ENCODE data around the gene MAT2B. TPM values are rescaled to one million over a fixed set of nuclear protein-coding genes. Genes with fewer than 3 reads are reported as not detected.
A peak's percentile ranks its signal among the peaks of the same experiment; 100 is the strongest.
"Not testable (repeated sequence)": the region's sequence is repeated elsewhere in the genome, so short reads cannot be mapped to it uniquely, and the experiment has no call there.

MAT2B gene
- total RNA-seq, 1 experiment from 2014 or later = 48.4 TPM

GRCh38 chr5:163535290-163535689, 29.9 kb downstream of the MAT2B start:
- H2BK15ac ChIP-seq (ENCODE audit: low read depth, low read length) = no peak overlapping the region
- no peak for DNase-seq
- no peak overlapping the region for H4K5ac ChIP-seq (ENCODE audit: insufficient read length, low read depth, low read length)
- no peak overlapping the region for H3K27ac ChIP-seq (ENCODE audit: insufficient read length, low read depth, low read length)
- H3K9me3 Mint-ChIP-seq = peaks cover 0 to 3% of the 10 kb centered on the region in 2 experiments; a peak in 1 of 5 replicates
- no peak overlapping the region for H3T11ph ChIP-seq (ENCODE audit: low read length)
- H3K18ac ChIP-seq (ENCODE audit: insufficient read length, low read depth, low read length) = no peak overlapping the region
- no peaks in the 10 kb centered on the region for H3K27me3 Mint-ChIP-seq (ENCODE audit: low read depth)
- H3K56ac ChIP-seq (ENCODE audit: insufficient read length, low read depth, low read length) = no peak overlapping the region
- H3K4me3 Mint-ChIP-seq = no peak overlapping the region
- no peak overlapping the region for H3K23ac ChIP-seq (ENCODE audit: insufficient read length, low read depth, low read length)
- H3K23me2 ChIP-seq (ENCODE audit: insufficient read length, low read depth, low read length, poor library complexity, severe bottlenecking) = no peaks in the 10 kb centered on the region
- H2AFZ ChIP-seq (ENCODE audit: low read length) = no peak overlapping the region
- H3K36me3 Mint-ChIP-seq (ENCODE audit: insufficient read depth in 1 of 3, low read depth in 3 of 3) = no peaks in the 10 kb centered on the region
- no peak overlapping the region for H2BK20ac ChIP-seq (ENCODE audit: low read depth, low read length, poor library complexity, severe bottlenecking)
- no peak overlapping the region for H2BK120ac ChIP-seq (ENCODE audit: low read depth, low read length, poor library complexity, severe bottlenecking)
- H4K8ac ChIP-seq (replicated peaks; ENCODE audit: insufficient read length, low read depth, low read length) = no peak overlapping the region
- no peak overlapping the region for H4K91ac ChIP-seq (ENCODE audit: insufficient read length, low read depth, low read length)
- no peaks in the 10 kb centered on the region for H3K79me2 ChIP-seq (ENCODE audit: insufficient read depth, low read length)
- peaks cover 13% of the 10 kb centered on the region for H3K4me1 ChIP-seq (ENCODE audit: insufficient read depth, low read length)
- peaks cover 57 to 61% of the 10 kb centered on the region in 2 experiments for H3K4me1 Mint-ChIP-seq
- no CpG with 5 or more reads among the region's 3 CpGs for WGBS (ENCODE audit: extremely low coverage, insufficient read length, low lambda C conversion rate)
- H2BK5ac ChIP-seq (ENCODE audit: insufficient read length, low read length) = no peak overlapping the region
- H3K9ac ChIP-seq (ENCODE audit: extremely low read depth, insufficient read length, low read length) = no peak overlapping the region
- peak overlapping the region; percentile 68; the same call in 1 of the 2 replicates for H3K14ac ChIP-seq (ENCODE audit: insufficient read depth, low read length)
- H3K79me1 ChIP-seq (ENCODE audit: insufficient read depth, low read depth, low read length, poor library complexity, severe bottlenecking) = no peaks in the 10 kb centered on the region
- H2AK5ac ChIP-seq (ENCODE audit: insufficient read length, low read length) = no peak overlapping the region
- no peaks in the 10 kb centered on the region for H3K27me3 ChIP-seq (ENCODE audit: insufficient read depth, low read length)
- TF ChIP-seq CTCF (conservative IDR thresholded peaks at IDR 0.05) = no peak
- H3K9me3 ChIP-seq (ENCODE audit: control insufficient read depth, low read depth, low read length) = no peaks in the 10 kb centered on the region
- peak overlapping the region in 2 of 3 experiments; percentile 36 to 89; a peak in 4 of 7 replicates for H3K27ac Mint-ChIP-seq
- H3K4me2 ChIP-seq (ENCODE audit: insufficient read depth, insufficient read length, low read length) = no peak overlapping the region
- H4K20me1 ChIP-seq (ENCODE audit: control insufficient read depth, insufficient read depth, insufficient read length) = no peaks in the 10 kb centered on the region
- H3K4ac ChIP-seq (ENCODE audit: low read depth, low read length) = no peak overlapping the region
- H2BK12ac ChIP-seq (ENCODE audit: insufficient read length, low read depth, low read length) = no peak overlapping the region

- H3K36me3 Mint-ChIP-seq (ENCODE audit: insufficient read depth in 1 of 3, low read depth in 3 of 3); H3K23ac ChIP-seq (ENCODE audit: insufficient read length, low read depth, low read length); DNase-seq; H3K4me2 ChIP-seq (ENCODE audit: insufficient read depth, insufficient read length, low read length); H3K56ac ChIP-seq (ENCODE audit: insufficient read length, low read depth, low read length); H3K9me3 Mint-ChIP-seq; H4K91ac ChIP-seq (ENCODE audit: insufficient read length, low read depth, low read length); H2AFZ ChIP-seq (ENCODE audit: low read length); H3T11ph ChIP-seq (ENCODE audit: low read length); H4K8ac ChIP-seq (replicated peaks; ENCODE audit: insufficient read length, low read depth, low read length); H2BK120ac ChIP-seq (ENCODE audit: low read depth, low read length, poor library complexity, severe bottlenecking); H3K27ac Mint-ChIP-seq; H4K20me1 ChIP-seq (ENCODE audit: control insufficient read depth, insufficient read depth, insufficient read length); H3K4ac ChIP-seq (ENCODE audit: low read depth, low read length); H4K5ac ChIP-seq (ENCODE audit: insufficient read length, low read depth, low read length); H3K18ac ChIP-seq (ENCODE audit: insufficient read length, low read depth, low read length); H2BK5ac ChIP-seq (ENCODE audit: insufficient read length, low read length); H3K27me3 Mint-ChIP-seq (ENCODE audit: low read depth); H3K79me2 ChIP-seq (ENCODE audit: insufficient read depth, low read length); H3K23me2 ChIP-seq (ENCODE audit: insufficient read length, low read depth, low read length, poor library complexity, severe bottlenecking); H2AK5ac ChIP-seq (ENCODE audit: insufficient read length, low read length); H3K9me3 ChIP-seq (ENCODE audit: control insufficient read depth, low read depth, low read length); H2BK12ac ChIP-seq (ENCODE audit: insufficient read length, low read depth, low read length); H2BK20ac ChIP-seq (ENCODE audit: low read depth, low read length, poor library complexity, severe bottlenecking); H3K4me3 Mint-ChIP-seq; H3K27ac ChIP-seq (ENCODE audit: insufficient read length, low read depth, low read length); H3K9ac ChIP-seq (ENCODE audit: extremely low read depth, insufficient read length, low read length); H2BK15ac ChIP-seq (ENCODE audit: low read depth, low read length); H3K27me3 ChIP-seq (ENCODE audit: insufficient read depth, low read length); H3K79me1 ChIP-seq (ENCODE audit: insufficient read depth, low read depth, low read length, poor library complexity, severe bottlenecking); H3K14ac ChIP-seq (ENCODE audit: insufficient read depth, low read length): not testable (repeated sequence)
- peaks cover 11% of the 10 kb centered on the region; the same call in 1 of the 2 replicates for H3K4me1 ChIP-seq (ENCODE audit: insufficient read depth, low read length)
- H3K4me1 Mint-ChIP-seq = peaks cover 49 to 53% of the 10 kb centered on the region in 2 experiments
- no CpG with 5 or more reads among the region's 3 CpGs for WGBS (ENCODE audit: extremely low coverage, insufficient read length, low lambda C conversion rate)
Observed at GRCh38 chr5:163536442-163536841, 31.0 kb downstream of the MAT2B start.

Measured in H9 (cell line).